ENCODE data around the gene UBR1. TPM values are rescaled to one million over a fixed set of nuclear protein-coding genes. Genes with fewer than 3 reads are reported as not detected.

The UBR1 gene
- total RNA-seq, 1 experiment from 2014 or later: 23.2 TPM

DNA sequence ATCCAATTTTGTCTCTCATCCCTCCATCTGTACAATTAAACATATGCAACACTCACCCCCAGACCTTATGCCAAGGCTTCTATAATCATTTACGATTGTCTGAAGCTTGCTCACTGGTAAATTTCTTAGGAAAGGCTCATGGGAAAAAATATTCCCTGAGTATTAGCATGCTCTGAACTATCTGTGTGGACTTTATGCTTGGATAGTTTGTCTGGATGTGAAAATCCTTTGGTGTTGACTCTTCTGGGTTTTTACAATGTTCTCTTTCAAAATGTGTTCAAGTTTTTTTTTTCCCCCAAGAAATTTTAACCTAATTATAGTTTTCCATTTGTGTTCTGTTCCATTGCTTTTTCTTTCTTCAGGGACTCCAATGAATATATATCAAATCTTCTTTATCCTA lies 165.3 kb downstream of the UBR1 start:
- no peak for ATAC-seq
- CTCF ChIA-PET: interaction anchor here (0.9 kb wide), 1 partner anchor 13 kb away, joined by 4 read pairs; no protein-coding TSS in a partner anchor
- no peak overlapping the region for H3K27ac ChIP-seq (ENCODE audit: low read length)
- no peaks in the 10 kb centered on the region for H3K27me3 ChIP-seq (ENCODE audit: control insufficient read depth, insufficient read depth, low read length)
- no peak overlapping the region for H3K4me3 ChIP-seq (ENCODE audit: low read depth in 2 of 2, low read length in 2 of 2)
- no peaks in the 10 kb centered on the region for H3K4me1 ChIP-seq (ENCODE audit: control insufficient read depth, insufficient read depth, low read length)
- intact Hi-C loops (cut with micrococcal nuclease; ENCODE audit: unreplicated experiment) (no loop called here), in situ Hi-C loops (cut with HindIII; ENCODE audit: low pct_unique_long_range_greater_than_20kb, low sequenced_read_pairs) (no loop called here)
- H3K9me3 ChIP-seq (ENCODE audit: control insufficient read depth, insufficient read depth, low read depth, low read length): no peaks in the 10 kb centered on the region
- POLR2A ChIA-PET: interaction anchor here (0.6 kb wide), 1 partner anchor 666 kb away, joined by 3 read pairs; no protein-coding TSS in a partner anchor
- peaks cover 15% of the 10 kb centered on the region for H3K36me3 ChIP-seq (ENCODE audit: control insufficient read depth, insufficient read depth, low read length)
- BruUV-seq (replicated peaks): no TSS peak
- DNase-seq (ENCODE audit: low read depth, low spot score): no peak
- TF ChIP-seq, protein P1, sequence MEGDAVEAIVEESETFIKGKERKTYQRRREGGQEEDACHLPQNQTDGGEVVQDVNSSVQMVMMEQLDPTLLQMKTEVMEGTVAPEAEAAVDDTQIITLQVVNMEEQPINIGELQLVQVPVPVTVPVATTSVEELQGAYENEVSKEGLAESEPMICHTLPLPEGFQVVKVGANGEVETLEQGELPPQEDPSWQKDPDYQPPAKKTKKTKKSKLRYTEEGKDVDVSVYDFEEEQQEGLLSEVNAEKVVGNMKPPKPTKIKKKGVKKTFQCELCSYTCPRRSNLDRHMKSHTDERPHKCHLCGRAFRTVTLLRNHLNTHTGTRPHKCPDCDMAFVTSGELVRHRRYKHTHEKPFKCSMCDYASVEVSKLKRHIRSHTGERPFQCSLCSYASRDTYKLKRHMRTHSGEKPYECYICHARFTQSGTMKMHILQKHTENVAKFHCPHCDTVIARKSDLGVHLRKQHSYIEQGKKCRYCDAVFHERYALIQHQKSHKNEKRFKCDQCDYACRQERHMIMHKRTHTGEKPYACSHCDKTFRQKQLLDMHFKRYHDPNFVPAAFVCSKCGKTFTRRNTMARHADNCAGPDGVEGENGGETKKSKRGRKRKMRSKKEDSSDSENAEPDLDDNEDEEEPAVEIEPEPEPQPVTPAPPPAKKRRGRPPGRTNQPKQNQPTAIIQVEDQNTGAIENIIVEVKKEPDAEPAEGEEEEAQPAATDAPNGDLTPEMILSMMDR (IDR thresholded peaks at IDR 0.05): no peak
- TF ChIP-seq, protein P2, sequence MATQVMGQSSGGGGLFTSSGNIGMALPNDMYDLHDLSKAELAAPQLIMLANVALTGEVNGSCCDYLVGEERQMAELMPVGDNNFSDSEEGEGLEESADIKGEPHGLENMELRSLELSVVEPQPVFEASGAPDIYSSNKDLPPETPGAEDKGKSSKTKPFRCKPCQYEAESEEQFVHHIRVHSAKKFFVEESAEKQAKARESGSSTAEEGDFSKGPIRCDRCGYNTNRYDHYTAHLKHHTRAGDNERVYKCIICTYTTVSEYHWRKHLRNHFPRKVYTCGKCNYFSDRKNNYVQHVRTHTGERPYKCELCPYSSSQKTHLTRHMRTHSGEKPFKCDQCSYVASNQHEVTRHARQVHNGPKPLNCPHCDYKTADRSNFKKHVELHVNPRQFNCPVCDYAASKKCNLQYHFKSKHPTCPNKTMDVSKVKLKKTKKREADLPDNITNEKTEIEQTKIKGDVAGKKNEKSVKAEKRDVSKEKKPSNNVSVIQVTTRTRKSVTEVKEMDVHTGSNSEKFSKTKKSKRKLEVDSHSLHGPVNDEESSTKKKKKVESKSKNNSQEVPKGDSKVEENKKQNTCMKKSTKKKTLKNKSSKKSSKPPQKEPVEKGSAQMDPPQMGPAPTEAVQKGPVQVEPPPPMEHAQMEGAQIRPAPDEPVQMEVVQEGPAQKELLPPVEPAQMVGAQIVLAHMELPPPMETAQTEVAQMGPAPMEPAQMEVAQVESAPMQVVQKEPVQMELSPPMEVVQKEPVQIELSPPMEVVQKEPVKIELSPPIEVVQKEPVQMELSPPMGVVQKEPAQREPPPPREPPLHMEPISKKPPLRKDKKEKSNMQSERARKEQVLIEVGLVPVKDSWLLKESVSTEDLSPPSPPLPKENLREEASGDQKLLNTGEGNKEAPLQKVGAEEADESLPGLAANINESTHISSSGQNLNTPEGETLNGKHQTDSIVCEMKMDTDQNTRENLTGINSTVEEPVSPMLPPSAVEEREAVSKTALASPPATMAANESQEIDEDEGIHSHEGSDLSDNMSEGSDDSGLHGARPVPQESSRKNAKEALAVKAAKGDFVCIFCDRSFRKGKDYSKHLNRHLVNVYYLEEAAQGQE (IDR thresholded peaks at IDR 0.05; ENCODE audit: insufficient read depth in 1 of 2, low read depth in 2 of 2, low read length in 1 of 2): no peak
- TF ChIP-seq TCF7L2 (IDR thresholded peaks at IDR 0.05; ENCODE audit: low read depth, low read length): no peak
- no peak for TF ChIP-seq SIN3A (IDR thresholded peaks at IDR 0.05; ENCODE audit: borderline replicate concordance, insufficient read depth, low read depth, low read length)
- no peak for TF ChIP-seq POLR2AphosphoS5 (IDR thresholded peaks at IDR 0.05; ENCODE audit: low read depth, low read length)

DNA sequence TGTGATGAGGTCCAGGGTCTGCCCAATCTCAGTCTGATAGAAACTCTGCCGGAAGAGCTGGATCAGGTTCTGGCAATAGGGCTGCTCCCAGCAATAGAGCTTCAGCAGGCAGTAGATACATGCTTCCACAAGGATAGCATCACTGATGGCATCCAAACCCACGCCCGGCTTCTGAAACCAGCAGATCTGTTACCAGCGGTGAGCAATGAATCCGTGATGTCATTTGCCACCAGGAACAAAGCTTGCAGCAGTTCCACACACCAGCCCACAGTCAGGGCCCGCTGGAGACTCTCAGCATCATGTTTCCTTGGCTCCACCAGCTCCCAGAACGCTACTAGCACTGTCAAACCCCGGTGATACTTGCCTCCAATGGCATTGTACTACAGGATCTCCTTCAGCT lies 166.0 kb downstream of the UBR1 start:
- TF ChIP-seq, protein P1 (IDR thresholded peaks at IDR 0.05): no peak
- TF ChIP-seq, protein P2 (IDR thresholded peaks at IDR 0.05; ENCODE audit: insufficient read depth in 1 of 2, low read depth in 2 of 2, low read length in 1 of 2): no peak
- no peak for TF ChIP-seq POLR2AphosphoS5 (IDR thresholded peaks at IDR 0.05; ENCODE audit: low read depth, low read length)
- TF ChIP-seq TCF7L2 (IDR thresholded peaks at IDR 0.05; ENCODE audit: low read depth, low read length): no peak
- no peak for TF ChIP-seq SIN3A (IDR thresholded peaks at IDR 0.05; ENCODE audit: borderline replicate concordance, insufficient read depth, low read depth, low read length)
- intact Hi-C loops (cut with micrococcal nuclease; ENCODE audit: unreplicated experiment): no loop called here

More for the DNA sequence above, 166.0 kb downstream of the UBR1 start:
- CTCF ChIA-PET: interaction anchor here (0.9 kb wide), 1 partner anchor 12 kb away, joined by 4 read pairs; no protein-coding TSS in a partner anchor
- H3K27ac ChIP-seq (ENCODE audit: low read length): no peak overlapping the region
- POLR2A ChIA-PET: interaction anchor here (0.6 kb wide), 1 partner anchor 238 kb away, joined by 5 read pairs; no protein-coding TSS in a partner anchor
- peaks cover 12% of the 10 kb centered on the region for H3K36me3 ChIP-seq (ENCODE audit: control insufficient read depth, insufficient read depth, low read length)
- no peak for DNase-seq (ENCODE audit: low read depth, low spot score)
- in situ Hi-C loops (cut with HindIII; ENCODE audit: low pct_unique_long_range_greater_than_20kb, low sequenced_read_pairs): no loop called here
- H3K4me1 ChIP-seq (ENCODE audit: control insufficient read depth, insufficient read depth, low read length): no peaks in the 10 kb centered on the region
- no peaks in the 10 kb centered on the region for H3K9me3 ChIP-seq (ENCODE audit: control insufficient read depth, insufficient read depth, low read depth, low read length)
- no TSS peak for BruUV-seq (replicated peaks)
- no peak for ATAC-seq
- H3K4me3 ChIP-seq (ENCODE audit: low read depth in 2 of 2, low read length in 2 of 2): no peak overlapping the region
- no peaks in the 10 kb centered on the region for H3K27me3 ChIP-seq (ENCODE audit: control insufficient read depth, insufficient read depth, low read length)
